Measurements from ENCODE around the gene SPACDR.

The SPACDR gene

DNA sequence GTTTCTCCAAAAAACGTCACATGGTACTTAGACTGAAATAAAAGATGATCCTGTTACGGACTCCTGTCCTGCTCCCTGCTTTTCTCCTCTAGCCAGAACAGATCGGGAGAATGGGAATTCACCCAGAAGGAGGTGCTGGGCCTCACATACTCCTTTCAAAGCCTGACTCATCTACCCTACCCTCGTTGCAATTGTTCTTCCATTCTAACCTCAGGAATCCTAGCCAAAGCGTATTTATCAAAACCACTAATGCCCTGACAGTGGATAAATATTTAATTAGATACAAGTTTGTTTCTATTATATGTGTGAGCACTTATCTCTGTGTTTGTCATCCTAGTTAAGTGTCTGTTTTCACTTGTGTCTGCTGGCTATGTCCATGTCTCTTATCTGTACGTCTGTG, 57.3 kb downstream of the SPACDR start:
- no peak for DNase-seq
- TF ChIP-seq, protein P1, sequence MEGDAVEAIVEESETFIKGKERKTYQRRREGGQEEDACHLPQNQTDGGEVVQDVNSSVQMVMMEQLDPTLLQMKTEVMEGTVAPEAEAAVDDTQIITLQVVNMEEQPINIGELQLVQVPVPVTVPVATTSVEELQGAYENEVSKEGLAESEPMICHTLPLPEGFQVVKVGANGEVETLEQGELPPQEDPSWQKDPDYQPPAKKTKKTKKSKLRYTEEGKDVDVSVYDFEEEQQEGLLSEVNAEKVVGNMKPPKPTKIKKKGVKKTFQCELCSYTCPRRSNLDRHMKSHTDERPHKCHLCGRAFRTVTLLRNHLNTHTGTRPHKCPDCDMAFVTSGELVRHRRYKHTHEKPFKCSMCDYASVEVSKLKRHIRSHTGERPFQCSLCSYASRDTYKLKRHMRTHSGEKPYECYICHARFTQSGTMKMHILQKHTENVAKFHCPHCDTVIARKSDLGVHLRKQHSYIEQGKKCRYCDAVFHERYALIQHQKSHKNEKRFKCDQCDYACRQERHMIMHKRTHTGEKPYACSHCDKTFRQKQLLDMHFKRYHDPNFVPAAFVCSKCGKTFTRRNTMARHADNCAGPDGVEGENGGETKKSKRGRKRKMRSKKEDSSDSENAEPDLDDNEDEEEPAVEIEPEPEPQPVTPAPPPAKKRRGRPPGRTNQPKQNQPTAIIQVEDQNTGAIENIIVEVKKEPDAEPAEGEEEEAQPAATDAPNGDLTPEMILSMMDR (IDR thresholded peaks at IDR 0.05) = no peak
- intact Hi-C loops (cut with DNase I; ENCODE audit: low total_unique reads) = no loop called here
- Histone ChIP-seq H3K9me3 (no peaks in the 10 kb centered on the region), H3K4me3 (no peak overlapping the region), H3K27ac (no peak overlapping the region), H3K4me1 (no peaks in the 10 kb centered on the region), H3K27me3 (no peaks in the 10 kb centered on the region), H3K36me3 (peaks cover 0 to 3% (median 0%) of the 10 kb centered on the region in 3 donors)

All from tibial artery (tissue), 4 donors.